HuH-7.5 (cell line): Measurements from ENCODE around the gene UBA5.

Experiments used
- DNase-seq: peaks from one replicate; pipeline ENCODE4 v3.0.0; 2011; ENCODE audit warnings: low spot score

Gene UBA5

DNA sequence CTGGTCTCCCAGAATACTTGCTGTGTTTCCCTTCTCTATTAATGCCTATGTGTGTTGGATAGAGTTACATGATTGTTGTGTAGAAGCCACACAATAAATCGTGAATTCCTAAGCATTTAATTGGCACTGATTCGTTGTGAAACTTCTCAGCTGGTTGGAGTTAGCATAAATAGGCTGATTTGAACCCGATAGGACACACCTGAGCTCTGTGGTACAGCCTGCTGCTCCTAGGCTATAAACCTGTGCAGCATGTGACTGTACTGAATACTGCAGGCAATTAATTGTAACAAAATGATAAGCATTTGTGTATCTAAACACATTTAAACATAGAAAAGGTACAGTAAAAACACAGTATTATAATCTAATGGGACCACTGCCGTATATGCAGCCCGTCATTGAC, 5.4 kb upstream of the UBA5 start:
- DNase-seq: no peak

DNA sequence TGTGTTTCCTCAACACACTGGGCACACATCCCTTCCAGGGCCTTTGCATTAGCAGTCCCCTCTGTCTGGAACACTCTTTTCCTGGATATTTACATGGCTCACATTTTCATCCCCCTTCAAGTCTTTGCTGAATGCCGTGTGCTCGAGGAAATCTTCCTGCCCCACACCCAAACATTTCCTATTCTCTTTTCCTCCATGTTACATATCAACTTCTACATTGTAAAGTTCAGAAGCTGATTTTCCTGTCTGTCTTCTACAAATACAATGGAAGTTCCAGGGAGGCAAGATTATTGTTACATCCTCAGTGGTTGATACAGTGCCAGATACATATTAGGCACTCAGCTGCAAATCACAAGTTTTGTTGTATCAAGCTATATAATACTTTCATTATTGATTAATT, 4.7 kb upstream of the UBA5 start:
- DNase-seq: no peak

DNA sequence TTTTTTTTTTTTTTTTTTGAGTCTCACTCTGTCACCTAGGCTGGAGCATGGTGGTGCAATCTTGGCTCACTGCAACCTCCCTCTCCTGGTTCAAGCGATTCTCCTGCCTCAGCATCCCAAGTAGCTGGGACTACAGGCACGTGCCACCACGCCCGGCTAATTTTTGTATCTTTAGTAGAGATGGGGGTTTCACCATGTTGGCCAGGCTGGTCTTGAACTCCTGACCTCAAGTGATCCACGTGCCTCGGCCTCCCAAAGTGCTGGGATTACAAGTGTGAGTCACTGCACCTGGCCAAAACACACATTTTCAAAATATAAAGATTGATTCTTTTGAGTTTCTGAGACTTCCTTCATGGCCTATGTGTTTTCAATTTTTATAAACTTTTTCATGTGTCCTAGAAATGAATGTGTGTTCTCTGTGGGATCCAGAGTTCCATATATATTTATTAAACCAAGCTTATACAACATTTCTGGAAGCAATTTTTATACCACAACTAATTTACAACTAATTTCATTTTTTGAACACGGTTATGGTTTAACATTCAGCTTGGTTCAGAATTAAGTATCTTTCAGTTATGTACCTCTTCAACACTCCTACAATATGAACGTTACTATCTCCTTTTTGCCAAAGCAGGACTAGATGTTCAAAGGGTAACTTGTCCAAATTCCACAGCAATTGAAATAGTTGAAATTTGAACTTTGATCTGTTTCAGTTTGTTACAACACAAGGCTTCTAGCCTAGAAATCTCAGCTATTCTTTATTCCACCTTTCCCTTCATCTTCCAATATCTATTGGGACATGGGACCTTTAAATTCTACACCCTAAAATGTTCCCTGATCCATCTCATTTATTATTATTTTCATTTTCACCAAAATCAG, 2.0 kb upstream of the UBA5 start:
- DNase-seq: peak; percentile 29

DNA sequence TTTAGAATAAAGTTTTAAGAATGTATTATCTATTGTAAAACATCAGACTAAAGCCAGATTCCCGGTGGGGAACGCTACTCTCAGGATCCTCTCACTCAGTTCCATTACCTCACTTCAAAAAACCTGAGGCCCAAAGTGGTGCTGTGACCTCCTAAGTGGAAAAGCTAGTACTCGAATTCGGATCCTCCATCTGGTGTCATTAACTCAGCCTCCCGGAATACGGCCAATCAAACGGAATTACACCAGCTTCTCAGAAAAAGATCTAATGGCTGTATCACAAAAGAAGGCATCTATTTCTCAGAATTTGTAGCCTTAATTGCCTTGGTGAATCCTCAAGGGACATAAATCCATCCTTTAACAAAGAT, 1.1 kb upstream of the UBA5 start:
- no peak for DNase-seq

DNA sequence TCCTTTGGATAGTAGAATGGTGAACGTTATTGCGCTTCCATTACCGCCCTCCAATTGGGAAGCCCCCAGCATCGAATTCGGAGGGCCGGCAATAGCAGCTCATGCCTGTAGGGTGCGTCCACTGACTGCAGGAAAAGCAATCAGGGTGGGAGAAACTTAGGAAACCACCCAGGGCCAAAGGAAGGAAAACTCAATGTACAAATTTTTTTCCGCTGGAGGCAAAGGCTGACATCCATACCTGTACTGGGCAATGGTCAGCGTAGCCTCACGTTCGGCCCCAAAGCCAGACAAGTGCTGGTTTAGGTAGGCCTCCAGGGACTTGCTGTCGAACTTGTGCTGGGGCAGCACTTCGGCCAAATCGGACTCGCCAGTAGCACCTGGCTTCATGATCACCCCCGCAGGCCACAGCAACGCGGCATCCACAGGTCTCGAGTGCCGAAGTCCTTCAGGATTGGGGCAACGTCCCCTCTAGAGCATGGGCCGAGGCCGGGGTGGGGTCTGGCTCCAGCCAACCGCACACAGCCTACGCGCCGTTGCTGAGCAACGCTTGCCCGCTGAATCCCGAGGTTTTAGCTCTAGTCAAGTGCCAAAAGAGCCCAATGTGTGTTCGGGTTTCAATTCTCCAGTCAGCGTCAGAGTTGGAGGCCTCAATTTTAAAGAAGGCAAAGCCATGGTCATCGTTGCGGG, 621 bp upstream of the UBA5 start, which contains the start of gene ACAD11:
Gene ACAD11 (minus strand): TSS at position 445 of the 687 bp plus-strand sequence. CDS start 58 bp downstream, at position 387.
- DNase-seq: peak; percentile 65

DNA sequence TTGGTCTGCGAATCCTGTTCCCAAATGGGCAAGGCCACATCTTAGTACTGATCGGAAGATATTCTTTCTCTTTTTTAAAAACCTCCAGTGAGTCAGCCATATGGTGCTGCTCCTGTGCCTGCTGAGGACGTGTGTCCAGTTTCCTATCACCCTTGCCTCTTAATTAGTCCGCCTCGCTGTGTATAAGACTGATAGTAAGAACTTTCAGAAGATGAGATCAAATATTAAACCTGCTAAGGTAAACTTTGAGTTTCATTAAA, 612 bp downstream of the UBA5 start:
- DNase-seq: no peak

DNA sequence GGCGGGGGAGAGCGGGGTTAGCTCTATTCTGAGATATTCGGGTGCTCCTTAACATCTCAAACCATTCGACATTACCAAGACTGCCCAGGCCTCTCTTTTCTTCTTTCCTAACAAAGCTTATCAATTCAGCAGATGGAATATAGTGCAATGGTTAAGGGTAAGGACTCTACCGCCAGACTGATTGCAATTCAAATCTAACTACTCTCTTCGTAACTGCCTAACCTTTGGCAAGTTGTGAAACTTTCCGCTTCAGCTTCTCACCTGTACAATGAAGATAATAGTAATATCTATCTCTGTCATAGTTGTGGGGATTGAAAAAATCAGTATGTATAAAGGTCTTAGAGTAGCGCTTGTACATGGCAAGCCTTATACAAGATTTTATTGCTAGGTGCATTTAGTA, 972 bp downstream of the UBA5 start:
- peak; percentile 16 for DNase-seq

DNA sequence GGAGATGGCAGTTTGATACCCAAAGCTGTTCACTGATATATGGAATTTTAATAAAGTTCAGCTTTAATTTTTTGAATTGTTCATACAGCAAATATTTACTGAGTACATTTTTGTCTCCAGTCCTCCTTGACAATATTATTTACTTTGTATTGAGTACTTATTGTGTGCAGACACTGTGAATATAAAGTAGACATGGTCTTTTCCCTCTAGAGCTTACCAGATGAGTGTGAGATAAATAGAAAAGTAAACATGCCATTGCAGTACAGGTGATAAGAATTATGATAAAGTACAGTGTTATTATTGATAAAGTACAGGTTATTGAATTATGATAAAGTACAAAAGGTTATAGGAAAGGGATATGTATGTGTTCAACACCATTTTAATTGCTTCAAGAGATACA, 2.1 kb downstream of the UBA5 start:
- DNase-seq: no peak

DNA sequence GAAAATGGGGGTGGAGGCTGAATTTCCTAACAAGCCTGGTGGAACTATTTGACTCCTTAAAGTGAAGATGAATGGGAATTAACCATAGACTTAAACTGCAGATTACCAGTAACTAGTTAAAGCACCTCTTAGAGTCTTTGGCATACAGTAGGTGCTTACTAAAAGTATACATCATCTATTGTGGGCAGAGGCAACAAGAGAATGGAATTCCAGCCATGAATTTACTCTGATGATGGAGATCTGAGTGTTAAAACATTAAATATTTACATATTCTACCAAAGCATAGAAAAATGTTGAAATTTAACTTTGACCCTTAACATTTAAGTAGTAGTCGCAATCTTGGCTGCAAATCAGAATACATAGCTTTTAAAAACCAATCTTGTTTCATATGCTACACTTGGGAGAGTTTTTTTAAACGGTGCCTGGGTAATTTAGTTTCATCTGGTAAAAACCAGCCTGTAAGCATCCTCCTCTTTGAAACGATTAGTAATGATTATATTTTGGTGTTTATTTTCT, 5.2 kb downstream of the UBA5 start:
- no peak for DNase-seq

DNA sequence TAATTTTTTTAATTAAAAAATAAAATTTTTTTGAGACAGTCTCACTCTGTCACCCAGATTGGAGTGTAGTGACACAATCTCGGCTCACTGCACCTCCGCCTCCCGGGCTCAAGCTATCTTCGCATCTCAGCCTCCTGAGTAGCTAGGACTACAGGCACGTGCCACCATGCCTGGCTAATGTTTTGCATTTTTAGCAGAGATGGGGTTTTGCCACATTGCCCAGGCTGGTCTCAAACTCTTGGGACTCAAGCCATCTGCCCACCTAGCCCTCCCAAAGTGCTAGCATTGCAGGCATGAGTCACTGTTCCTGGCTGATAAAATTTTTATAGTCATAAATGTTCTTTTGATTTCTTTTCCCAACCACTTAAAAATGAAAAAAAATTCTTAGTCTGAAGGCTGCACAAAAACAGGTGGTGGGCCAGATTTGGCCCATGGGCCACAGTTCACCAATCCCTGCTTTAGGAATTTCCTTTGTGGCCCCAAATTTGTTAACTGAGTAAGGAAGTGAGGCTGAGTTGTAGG, 9.2 kb downstream of the UBA5 start:
- DNase-seq: no peak

DNA sequence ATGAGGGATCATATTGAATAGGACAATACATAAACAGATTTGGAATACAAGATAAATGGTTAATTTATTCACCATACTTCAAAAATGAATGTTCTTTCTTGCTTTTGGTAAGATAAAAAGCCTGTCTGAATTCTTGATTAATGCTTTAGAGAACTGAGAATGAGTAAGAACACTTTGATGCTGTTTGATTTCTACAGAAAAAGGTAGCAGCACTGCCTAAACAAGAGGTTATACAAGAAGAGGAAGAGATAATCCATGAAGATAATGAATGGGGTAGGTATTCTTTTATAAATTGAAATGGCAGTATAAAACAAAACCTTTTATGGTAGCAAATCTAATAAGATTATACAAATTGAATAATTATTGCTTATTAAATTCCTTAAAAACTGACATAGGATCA, 15.3 kb downstream of the UBA5 start:
- no peak for DNase-seq

DNA sequence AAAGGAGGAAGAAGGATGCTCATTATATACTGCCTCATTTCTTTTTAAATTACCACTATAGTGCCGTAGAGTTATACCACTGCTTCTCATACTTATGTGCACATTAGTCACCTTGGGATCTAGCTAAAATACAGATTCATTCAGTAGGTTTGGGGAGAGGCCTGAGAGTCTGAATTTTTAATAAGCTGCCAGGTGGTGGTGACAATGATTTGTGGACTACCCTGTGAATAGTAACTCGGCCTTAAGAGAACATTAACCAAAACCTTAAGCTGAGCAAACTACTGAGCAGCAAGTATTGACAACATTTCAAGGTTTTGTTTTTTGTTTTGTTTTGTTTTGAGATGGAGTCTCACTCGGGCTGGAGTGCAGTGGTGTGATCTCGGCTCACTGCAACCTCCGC, 19.8 kb downstream of the UBA5 start:
- no peak for DNase-seq

DNA sequence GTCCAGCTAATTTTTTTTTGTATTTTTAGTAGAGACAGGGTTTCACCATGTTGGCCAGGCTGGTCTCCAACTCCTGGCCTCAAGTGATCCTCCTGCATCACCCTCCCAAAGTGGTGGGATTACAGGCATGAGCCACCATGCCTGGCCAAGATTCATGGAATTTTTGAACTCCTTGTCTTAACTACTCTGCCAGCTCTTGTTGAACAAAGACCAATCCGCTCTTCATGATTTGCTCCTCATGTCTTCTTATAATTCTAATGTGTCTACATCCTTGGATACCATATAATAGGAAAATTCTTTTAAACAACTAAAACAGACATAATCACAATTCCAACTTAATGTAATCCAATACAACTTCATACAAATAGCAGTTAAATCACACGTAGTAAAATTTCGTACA, 21.3 kb downstream of the UBA5 start:
- DNase-seq: no peak

DNA sequence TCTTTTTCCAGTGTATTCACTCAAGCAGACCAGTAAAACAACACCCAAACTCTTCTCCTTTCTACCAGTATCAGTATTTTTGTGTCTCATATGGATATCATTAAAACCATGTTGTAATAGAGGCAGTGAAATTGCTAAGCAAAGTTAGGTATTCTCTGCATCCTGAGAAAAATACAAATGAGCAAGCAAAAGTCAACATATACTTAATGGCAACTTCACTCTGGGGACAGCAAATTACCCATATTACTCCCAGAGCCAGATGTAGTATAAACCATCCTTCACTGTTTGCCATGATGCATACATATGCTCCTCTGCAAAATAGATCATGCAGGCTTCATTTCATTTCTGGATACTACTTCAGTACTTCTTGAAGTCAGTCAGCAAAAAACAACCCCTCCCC, 22.1 kb downstream of the UBA5 start:
- no peak for DNase-seq

DNA sequence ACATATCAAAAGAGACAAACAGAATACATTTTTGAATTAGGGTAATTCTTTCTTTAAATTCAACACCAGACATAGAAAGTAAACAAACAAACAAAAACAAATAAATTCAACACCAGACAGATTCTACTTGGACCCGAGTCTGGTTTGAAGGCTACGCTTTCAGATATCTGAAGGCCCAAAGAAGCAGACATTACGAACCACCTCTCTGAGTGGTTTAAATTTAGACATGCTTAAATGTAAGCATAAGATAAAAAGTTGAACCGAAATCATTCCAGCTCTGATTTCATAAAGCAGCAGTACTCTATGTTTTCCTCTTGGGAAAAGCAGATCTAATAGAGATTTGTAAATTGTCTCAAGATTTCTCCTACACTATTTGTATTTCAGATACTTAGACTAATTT, 29.9 kb downstream of the UBA5 start:
- DNase-seq: no peak

DNA sequence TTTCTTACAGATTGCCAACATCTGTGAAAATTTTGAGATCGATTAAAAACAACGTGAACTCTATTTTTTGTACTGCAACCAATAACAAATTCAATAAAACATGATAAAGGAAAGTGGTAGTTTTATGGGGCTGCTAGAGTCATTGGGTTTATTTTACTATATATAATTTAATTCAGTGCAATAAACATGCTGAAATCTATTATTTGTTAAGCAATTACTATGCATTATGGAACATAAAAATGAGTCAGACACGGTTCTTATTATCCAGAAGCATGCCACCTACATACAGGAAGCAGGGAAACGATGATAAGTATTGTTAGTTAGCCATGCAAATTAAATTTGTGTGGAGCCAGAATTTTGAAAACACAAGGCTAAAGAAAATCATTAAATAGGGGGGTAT, 34.9 kb downstream of the UBA5 start:
- no peak for DNase-seq

DNA sequence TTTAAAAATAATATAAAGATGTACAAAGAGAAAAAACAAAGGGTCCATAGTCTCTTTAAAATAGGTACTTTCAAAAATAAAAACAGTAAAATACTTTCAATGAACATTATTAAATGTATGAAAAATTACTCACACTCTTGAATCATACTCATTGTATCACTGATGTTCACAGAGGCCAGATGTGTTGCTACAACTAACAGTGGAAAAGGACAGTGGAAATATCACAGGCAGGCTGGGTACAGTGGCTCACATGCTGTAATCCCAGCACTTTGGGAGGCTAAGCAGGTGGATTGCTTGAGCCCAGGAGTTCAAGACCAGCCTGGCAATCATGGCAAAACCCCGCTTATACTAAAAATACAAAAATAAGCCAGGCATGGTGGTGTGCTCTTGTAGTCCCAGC, 35.3 kb downstream of the UBA5 start:
- no peak for DNase-seq

DNA sequence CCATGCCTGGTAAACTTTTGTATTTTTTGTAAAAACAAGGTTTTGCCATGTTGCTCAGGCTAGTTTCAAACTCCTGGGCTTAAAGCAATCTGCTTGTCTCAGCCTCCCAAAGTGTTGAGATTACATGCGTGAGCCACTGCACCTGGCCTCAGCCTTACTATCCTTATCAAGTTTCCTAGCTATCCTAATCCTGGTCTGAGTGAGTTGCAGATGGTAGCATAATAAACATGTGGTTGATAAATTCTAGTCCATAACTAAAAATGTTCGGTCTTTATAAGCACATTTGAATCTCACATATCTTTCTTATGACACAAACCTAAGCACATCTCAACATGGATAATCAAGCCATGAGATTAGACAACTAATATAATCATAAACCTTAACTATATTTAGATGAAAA, 43.6 kb downstream of the UBA5 start:
- no peak for DNase-seq

DNA sequence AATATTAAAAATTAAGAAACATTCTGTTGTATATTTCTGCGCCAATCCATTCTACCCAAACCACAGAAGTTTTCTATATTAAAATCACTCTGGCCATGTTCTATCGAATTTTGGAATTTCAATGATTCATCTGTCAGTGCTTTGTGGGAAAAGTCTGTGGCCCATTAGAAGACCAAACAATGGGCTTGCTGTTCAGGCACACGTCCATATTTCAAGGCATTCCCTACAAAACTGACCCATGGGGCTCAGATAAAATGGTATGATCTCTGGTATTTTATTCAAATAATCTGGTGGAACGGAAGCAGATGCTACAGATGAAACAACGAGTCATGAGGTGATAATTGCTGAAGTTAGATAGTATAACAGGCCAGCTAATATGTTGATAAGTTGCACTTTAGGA, 49.6 kb downstream of the UBA5 start:
- DNase-seq: no peak

DNA sequence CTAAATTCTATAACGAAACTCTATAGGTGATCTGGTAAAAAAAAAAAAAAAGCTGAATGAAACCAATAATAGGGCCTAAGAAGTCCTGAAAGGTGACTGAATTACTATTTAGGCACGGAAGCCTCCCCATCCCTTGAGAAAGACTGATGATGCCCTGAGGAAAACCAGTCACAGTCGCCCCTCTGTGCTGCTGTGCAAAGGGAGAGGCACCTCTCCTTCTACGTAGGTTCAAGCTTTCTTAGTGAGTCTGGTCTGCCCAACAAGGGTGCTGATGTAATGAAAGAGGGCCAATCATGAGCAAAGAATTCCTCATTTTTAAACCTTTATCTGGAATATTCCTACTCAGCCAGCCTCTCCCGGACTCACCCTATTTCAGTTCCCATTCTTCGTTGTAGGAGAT, 50.2 kb downstream of the UBA5 start:
- no peak for DNase-seq

DNA sequence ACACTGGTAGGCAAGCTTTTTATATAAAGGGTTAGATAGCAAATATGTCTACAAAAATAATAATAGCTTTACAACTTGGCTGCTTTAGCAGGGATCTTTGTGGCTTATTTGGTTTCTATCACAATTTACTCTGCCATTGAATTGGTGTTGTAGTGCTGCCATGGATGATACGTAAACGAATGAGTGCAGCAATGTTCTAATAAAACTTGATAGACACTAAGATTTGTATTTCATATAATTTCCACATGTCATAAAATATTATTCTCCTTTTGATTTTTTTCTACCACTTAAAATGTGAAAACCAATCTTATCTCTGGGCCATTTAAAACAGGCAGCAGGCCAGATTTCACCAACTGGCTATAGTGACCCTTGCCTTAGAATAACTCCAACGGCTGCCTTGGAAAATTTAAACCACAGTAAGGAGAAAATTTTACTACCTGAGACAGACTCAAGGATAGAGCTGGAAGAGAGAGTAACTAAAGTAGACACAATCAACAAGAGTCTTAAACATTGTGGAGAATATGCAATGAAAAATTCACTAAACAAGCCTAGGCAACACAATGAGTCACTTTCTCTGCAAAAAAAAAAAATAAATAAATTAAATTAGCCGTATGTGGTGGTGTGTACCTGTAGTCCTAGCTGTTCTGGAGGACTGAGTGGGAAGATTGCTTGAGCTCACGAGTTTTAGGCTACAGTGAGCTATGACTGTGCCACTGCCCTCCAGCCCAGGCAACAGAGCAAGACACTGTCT, 54.0 kb downstream of the UBA5 start:
- no peak for DNase-seq

DNA sequence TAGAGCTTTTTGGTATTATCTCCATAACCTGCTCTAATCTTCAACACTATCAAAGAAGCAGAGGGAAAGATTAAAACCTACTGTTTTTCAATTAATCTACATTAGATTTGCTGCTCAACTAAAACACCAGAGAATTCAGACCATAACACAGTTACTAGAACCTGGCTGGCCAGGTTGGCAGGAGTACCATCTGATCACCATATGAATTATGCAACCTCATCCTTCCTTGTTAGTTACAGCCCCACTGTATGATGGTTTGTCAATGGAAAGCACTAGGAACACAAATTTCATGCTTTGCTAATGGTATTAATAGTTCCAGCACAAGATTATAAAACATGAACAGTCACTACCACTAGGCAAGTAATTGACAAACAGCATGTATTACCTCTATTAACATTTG, 56.2 kb downstream of the UBA5 start:
- no peak for DNase-seq

DNA sequence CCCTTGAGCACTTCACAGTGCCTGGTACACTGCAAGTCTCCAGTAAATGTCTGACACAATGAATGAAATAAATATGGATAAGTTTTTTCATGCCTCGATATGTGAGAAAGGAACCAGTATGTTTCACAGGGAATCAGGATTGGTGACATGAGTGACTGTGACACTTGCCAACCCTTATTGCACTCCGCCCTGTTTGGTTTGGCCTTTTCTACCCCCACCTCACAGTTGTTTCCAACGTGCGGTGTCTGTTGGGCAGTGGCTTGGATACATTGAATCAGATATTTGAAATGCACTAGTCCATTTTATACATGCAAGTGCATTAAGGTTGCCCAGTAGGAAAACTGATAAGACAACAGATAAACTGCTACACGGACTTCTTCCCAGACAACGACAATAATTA, 60.1 kb downstream of the UBA5 start:
- no peak for DNase-seq
